NCI-H2196 (cell line): ENCODE measurements around the gene MYCT1.

Source experiments
- DNase-seq: peaks from one replicate; lab custom pipeline; 2025; ENCODE audit not compliant: unreplicated experiment; lab: John Stamatoyannopoulos, UW

Gene MYCT1

GRCh38 chr6:152721956-152722355 lies 24.3 kb downstream of the MYCT1 start:
- DNase-seq = no peak

GRCh38 chr6:152723398-152723797 lies 25.7 kb downstream of the MYCT1 start:
- DNase-seq = no peak

- no peak for DNase-seq
Measured at GRCh38 chr6:152726313-152726712, 28.6 kb downstream of the MYCT1 start.

- no peak for DNase-seq
Measured at GRCh38 chr6:152727507-152727906, 29.8 kb downstream of the MYCT1 start.

GRCh38 chr6:152734630-152735029 lies 36.9 kb downstream of the MYCT1 start:
- no peak for DNase-seq

GRCh38 chr6:152736687-152737273 lies 39.1 kb downstream of the MYCT1 start:
- DNase-seq = no peak

GRCh38 chr6:152745509-152746171 lies 47.9 kb downstream of the MYCT1 start:
- DNase-seq = no peak

- no peak for DNase-seq
Measured at GRCh38 chr6:152746172-152746553, 48.5 kb downstream of the MYCT1 start.

- peak; percentile 0 for DNase-seq
Measured at GRCh38 chr6:152748843-152749242, 51.1 kb downstream of the MYCT1 start.

- DNase-seq = no peak
Measured at GRCh38 chr6:152749336-152749735, 51.6 kb downstream of the MYCT1 start.

GRCh38 chr6:152750694-152751093 lies 53.0 kb downstream of the MYCT1 start, which contains the start of gene VIP:
Gene VIP (plus strand): TSS chr6:152750797. CDS start chr6:152752178, 1,381 bp downstream.
- DNase-seq = no peak

GRCh38 chr6:152765331-152765730 lies 67.6 kb downstream of the MYCT1 start:
- DNase-seq = no peak

GRCh38 chr6:152769159-152769558 lies 71.5 kb downstream of the MYCT1 start:
- no peak for DNase-seq

- no peak for DNase-seq
Measured at GRCh38 chr6:152769993-152770392, 72.3 kb downstream of the MYCT1 start.

GRCh38 chr6:152771061-152771687 lies 73.5 kb downstream of the MYCT1 start:
- no peak for DNase-seq
